GOT3 (cell line): ENCODE measurements around the gene OR52I1.

Source experiments
- DNase-seq: peaks from one replicate; lab custom pipeline; 2025; ENCODE audit warnings: mixed read lengths; lab: John Stamatoyannopoulos, UW

OR52I1 gene

DNA sequence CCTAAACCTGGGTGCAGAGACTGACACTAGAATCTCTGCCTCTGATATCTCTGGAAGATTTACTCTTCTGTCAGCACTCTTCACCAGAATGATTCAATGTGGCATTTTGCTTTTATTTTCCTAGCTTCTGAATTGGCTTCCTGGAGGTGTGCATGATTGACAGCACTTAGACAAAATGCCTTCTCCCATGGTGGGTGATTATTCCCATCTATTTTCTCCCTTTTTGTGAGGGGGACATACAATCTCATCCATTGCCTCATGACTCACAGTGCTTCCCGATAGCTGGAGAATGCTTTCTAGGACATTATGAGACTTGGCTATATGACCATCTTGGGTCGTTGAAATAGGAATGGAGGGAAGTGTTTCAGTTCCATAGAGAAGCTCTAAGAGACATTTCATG, 18.1 kb downstream of the OR52I1 start:
- no peak for DNase-seq

DNA sequence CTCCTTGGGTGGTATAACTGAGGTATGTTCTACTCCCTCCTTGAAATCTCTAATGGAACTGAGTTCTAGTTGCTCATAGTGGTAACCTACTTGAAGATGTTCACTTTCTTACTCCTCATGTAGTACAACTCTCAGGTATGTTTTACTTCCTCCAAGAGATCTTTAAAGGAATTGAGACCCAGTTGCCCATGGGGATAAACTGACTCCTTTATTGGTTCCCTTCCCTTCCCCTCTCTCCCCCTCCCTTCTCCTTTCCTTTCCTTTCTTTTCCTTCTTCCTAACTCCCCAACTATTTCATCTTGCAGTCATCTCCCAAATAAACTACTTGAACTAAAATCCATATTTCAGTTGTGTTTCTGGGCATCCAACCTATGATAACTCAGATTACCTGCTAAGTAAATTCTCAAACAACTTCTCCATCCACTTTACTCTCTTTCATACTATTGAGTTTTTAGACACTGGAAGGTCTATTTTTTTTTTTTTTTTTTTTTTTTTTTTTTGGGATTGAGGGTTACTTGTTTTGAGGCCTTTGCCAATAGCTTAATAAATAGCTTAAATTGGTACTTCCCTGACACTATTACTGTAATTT, 22.1 kb downstream of the OR52I1 start:
- no peak for DNase-seq

DNA sequence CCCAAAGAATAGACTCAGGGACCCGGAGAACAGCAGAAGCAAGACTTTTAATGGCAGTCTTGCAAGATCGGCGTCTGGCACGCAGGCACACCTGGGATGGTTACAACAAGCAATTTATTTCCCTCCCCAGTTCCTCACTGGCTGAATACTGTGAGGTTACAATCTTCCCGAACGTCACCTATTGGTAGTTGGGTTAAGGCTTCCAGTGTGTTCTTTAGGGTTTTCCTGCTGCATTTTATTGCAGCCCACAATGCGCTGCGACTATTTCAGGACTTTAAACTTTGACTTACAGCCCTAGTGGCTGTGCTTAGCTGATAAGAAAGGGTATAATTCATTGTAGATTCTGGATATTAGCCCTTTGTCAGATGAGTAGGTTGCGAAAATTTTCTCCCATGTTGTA, 25.7 kb downstream of the OR52I1 start:
- no peak for DNase-seq

DNA sequence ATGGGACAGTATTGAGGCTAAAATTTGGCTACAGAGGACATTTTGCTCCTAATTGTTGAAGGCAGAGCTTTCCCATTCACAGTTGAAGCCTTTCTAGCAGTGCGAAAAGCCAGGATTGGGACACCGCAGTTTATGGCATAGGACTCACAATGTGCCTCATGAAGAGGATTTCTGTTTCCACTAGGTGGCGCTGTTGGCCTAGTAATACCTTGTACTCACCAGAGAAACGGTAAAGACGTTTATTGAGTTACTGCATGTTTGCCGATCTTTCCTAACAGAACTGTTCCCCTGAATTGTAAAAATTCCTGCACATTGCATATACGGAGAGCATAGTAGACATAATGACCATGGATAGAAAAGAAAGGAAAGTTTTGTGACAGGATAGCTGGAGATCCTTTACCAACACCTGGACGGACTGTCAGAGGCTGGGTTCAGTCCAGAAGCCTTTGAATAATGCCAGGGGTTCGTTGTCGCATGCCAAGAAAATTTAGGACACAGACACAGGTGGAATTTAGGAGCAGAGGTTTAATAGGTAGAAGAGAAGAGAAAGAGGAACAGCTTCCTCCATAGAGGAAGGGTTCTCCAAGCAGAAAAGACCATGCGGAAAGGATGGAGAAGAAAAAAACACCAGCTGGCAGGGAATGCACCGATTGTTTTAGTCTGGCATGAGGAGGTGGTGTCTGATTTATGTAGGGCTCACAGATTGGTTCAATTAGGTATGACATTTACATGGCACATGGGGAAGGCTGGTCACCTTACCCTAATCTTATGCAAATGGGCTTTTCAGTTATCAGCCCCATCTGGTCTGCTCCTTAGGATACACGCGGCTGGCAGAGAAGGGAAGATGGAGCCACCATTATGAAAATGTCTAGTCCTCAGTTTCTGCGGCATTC, 32.6 kb downstream of the OR52I1 start:
- no peak for DNase-seq

DNA sequence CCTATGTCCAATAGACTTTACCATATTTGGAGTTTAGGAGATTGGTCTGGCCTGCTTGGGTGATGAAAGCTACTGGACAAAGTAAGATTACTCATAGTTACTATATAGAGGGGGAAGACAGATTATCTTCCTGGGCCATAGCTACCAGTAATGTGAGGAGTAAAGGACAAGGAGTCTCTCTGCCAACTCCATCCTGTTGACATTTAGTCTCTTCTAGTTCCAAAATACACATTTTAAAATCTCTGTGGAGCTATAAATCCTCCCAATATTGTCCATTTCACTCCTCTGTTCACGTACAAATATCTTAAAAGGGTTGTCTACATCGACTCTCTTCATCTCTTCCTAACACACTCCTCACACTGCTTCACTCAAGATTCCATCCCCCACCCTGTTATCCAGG, 42.3 kb downstream of the OR52I1 start:
- no peak for DNase-seq

DNA sequence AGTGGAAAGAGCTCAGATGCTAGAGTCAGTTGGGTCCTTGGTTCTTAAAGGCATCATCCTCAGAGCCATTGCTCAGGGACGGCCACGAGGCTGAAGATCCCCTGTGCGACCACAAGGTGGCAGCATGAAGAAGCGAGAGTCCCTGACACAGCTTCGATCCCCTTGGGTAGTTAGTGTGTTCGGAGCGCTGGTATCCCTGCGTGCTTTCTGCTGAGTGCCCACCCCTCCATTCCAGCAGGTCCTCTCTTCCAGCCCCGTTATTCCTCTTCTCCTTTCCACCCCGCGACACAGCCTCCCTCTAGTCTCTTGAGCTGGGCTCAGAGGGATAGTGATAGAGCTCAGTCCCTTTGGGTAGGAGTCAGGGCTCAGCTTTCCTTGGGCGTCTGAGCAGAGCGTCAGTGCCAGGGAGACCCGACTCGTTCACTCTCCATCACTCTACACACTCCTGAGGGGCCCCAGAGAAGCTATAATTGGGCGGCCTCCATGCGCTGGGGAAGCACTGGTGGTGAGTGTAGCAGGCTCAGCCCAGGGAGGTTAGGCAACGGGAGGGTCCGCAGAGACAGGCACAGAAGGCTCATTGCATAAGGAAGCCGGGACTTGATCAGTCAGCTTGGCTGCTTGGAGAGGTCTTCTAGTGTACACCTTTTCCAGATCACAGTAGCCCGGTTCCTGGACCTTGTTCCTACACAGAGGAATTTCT, 43.3 kb downstream of the OR52I1 start, which contains the start of gene OR51D1:
Gene OR51D1, plus strand, starts transcription at position 516 of the 700 bp plus-strand sequence. CDS start 2,314 bp downstream, outside the sequence.
- DNase-seq, result no peak

DNA sequence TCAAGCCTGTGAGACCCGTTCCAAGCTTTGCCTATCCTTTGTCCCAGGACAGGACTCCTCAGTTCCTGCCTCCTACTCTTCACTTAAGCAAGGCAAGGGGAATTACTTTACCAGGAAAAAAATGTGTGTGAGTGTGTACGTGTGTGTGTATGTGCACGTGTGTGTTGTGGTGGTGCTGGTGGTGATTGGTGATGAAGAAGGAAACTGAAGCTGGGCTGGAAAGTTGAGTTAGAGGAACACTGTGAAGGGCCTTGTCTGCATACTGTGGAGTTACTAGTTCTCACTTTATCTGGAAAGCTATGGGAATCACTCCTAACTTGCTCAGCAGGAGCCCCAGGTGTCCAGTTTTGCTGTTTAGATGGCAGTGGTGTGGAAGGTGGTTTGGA, 43.8 kb downstream of the OR52I1 start:
- no peak for DNase-seq

DNA sequence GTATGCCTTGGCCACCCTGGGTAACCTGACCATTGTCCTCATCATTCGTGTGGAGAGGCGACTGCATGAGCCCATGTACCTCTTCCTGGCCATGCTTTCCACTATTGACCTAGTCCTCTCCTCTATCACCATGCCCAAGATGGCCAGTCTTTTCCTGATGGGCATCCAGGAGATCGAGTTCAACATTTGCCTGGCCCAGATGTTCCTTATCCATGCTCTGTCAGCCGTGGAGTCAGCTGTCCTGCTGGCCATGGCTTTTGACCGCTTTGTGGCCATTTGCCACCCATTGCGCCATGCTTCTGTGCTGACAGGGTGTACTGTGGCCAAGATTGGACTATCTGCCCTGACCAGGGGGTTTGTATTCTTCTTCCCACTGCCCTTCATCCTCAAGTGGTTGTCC, 46.1 kb downstream of the OR52I1 start:
- no peak for DNase-seq

DNA sequence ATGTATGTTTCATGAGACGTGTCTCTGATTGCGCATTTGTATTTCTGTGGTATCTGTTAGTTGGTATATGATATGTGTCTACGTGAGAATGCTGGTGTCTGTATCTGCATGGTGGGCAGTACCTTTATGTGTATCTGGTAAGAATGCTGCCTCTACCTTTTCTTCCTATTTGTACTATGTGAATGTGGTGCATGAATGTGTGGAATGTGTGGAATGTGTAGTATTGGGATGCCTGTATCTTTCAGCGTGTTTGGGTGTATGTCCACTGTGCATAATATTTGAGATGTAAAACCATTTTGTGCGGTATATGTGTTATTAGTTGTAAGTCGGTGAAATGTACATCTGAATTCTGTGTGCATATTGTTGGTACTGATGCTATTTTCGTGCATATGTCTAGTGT, 47.7 kb downstream of the OR52I1 start:
- no peak for DNase-seq

DNA sequence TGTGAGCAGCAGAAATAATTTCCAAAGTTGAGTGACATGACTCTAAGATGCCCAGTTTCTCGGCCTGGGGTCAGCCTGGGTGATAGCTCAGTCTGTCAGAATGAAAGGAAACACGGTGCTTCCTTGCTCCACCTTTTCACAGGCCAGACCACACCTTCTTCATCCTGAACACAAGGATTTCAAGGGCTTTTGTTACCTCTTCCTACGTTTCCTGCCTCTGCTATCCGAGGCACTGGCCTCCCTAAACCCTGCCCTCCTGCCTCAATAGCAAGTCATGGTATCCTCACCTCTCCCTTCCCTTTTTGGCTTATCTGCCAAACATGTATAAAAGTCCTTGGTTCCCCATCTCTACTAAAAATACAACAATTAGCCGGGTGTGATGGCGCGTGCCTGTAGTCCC, 48.2 kb downstream of the OR52I1 start:
- DNase-seq, result no peak

DNA sequence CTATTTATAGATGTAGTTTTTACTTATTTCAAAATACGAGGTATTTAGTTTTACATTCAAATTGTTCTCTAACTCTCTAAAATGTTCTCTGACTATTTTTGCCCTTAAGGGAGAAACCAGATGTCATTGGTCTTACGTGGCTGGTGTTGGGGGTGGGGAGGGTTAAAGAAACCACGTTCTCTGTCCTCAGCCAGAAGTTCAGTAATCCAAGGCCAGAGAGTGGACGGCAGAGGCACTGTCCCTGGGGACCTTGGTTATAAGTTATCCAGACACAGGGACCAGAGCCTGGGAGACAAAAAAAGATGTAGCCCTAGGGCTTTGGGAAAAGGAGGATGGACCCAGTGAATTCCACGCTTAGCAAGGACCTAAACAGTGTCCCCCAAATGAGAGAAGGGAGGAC, 49.2 kb downstream of the OR52I1 start:
- no peak for DNase-seq

DNA sequence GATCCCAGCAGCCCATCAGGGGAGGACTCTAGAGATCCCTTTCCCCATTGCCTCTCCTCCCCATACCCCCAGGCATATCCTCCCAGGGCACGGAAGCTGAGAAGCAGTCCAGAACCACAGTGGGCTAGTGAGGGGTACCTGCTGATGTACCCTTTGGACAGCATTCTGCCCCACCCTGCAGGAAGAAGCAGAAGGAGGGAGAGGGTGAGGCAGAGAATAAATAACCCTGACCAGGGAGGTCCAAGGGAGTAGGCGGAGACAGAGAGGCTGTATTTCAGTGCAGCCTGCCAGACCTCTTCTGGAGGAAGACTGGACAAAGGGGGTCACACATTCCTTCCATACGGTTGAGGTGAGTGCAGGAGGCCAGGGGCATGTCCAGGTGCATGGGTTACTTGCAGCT, 49.8 kb downstream of the OR52I1 start, which contains the start of gene OR51E1:
Gene OR51E1, plus strand, starts transcription at position 301 of the 400 bp plus-strand sequence. CDS start 8,545 bp downstream, outside the sequence.
- DNase-seq, result no peak

DNA sequence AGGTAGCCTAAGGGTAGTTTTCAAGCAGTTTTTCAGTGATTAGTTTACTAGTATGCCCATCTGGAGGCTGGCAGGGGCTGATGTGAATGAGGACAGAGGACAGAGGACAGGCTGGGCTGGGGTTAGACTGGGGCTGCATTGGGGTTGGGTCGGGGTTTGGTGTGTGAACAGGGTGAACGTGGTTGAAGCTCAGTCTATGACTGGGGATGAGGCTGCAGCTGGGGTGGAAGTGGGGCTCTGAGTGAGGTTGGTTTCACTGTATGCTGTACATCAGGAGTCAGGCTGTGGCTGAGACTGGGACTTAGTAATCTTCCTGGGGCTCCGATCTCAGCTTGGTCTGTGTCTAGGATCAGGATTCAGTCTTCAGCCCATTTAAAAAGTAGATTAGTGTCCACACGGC, 50.4 kb downstream of the OR52I1 start:
- DNase-seq, result no peak
